GM21723 (cell line): ENCODE data around the gene ZNF536.
"Not testable (repeated sequence)": the region's sequence is repeated elsewhere in the genome, so short reads cannot be mapped to it uniquely, and the experiment has no call there.

Experiments
- ATAC-seq: cut with Tn5 transposase; IDR thresholded peaks from one replicate; pipeline ENCODE4 v1.9.1; 2021; ENCODE audit warnings: mild to moderate bottlenecking, moderate library complexity; ENCODE audit not compliant: unreplicated experiment

Gene ZNF536

GRCh38 chr19:30340771-30341561, 31.2 kb upstream of the ZNF536 start:
- ATAC-seq, result no peak

- no peak for ATAC-seq
Observed at GRCh38 chr19:30341611-30342201, 30.5 kb upstream of the ZNF536 start.

GRCh38 chr19:30342901-30343300, 29.3 kb upstream of the ZNF536 start:
- ATAC-seq, result no peak

- no peak for ATAC-seq
Observed at GRCh38 chr19:30344446-30345425, 27.4 kb upstream of the ZNF536 start.

GRCh38 chr19:30345686-30346085, 26.5 kb upstream of the ZNF536 start:
- no peak for ATAC-seq

- ATAC-seq, result not testable (repeated sequence)
Observed at GRCh38 chr19:30346468-30346867, 25.7 kb upstream of the ZNF536 start.

- no peak for ATAC-seq
Observed at GRCh38 chr19:30349131-30349730, 23.0 kb upstream of the ZNF536 start.

GRCh38 chr19:30350692-30351663, 21.2 kb upstream of the ZNF536 start:
- no peak for ATAC-seq

GRCh38 chr19:30351774-30352173, 20.4 kb upstream of the ZNF536 start:
- ATAC-seq, result no peak

GRCh38 chr19:30353394-30353945, 18.7 kb upstream of the ZNF536 start:
- no peak for ATAC-seq

- ATAC-seq, result no peak
Observed at GRCh38 chr19:30355586-30355985, 16.6 kb upstream of the ZNF536 start.

GRCh38 chr19:30356951-30357579, 15.1 kb upstream of the ZNF536 start:
- no peak for ATAC-seq

- ATAC-seq, result no peak
Observed at GRCh38 chr19:30357580-30357954, 14.6 kb upstream of the ZNF536 start.

- ATAC-seq, result no peak
Observed at GRCh38 chr19:30358319-30358718, 13.9 kb upstream of the ZNF536 start.

GRCh38 chr19:30358821-30359580, 13.2 kb upstream of the ZNF536 start:
- no peak for ATAC-seq

GRCh38 chr19:30359936-30360335, 12.2 kb upstream of the ZNF536 start:
- no peak for ATAC-seq

GRCh38 chr19:30360376-30361106, 11.6 kb upstream of the ZNF536 start:
- ATAC-seq, result no peak

- no peak for ATAC-seq
Observed at GRCh38 chr19:30361107-30361447, 11.1 kb upstream of the ZNF536 start.
